ENCODE results near the gene INSC.

GRCh38 chr11:15192005-15192556 is 77.4 kb downstream of the INSC start:
- TF ChIP-seq, protein P1, sequence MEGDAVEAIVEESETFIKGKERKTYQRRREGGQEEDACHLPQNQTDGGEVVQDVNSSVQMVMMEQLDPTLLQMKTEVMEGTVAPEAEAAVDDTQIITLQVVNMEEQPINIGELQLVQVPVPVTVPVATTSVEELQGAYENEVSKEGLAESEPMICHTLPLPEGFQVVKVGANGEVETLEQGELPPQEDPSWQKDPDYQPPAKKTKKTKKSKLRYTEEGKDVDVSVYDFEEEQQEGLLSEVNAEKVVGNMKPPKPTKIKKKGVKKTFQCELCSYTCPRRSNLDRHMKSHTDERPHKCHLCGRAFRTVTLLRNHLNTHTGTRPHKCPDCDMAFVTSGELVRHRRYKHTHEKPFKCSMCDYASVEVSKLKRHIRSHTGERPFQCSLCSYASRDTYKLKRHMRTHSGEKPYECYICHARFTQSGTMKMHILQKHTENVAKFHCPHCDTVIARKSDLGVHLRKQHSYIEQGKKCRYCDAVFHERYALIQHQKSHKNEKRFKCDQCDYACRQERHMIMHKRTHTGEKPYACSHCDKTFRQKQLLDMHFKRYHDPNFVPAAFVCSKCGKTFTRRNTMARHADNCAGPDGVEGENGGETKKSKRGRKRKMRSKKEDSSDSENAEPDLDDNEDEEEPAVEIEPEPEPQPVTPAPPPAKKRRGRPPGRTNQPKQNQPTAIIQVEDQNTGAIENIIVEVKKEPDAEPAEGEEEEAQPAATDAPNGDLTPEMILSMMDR (IDR thresholded peaks at IDR 0.05) = no peak
- no peak for TF ChIP-seq POLR2A (IDR thresholded peaks at IDR 0.05)

Measured in ovary (tissue), 3 donors.